Activated CD8-positive, alpha-beta memory T cell treated with anti-CD3 and anti-CD28 coated beads for 36 hours (primary cell): Measurements from ENCODE around the gene GPAM. TPM values are rescaled to one million over a fixed set of nuclear protein-coding genes. Genes with fewer than 3 reads are reported as not detected.
"Not testable (repeated sequence)": the region's sequence is repeated elsewhere in the genome, so short reads cannot be mapped to it uniquely, and the experiment has no call there.

ENCODE experiments used
- CTCF ChIA-PET: fragments of 350-600 bp; sonication (Branson Sonifier 250); formaldehyde crosslinking; loops from one replicate; lab custom pipeline; 2021; ENCODE audit warnings: antibody characterized with exemption; lab: Charles Lee
- POLR2A ChIA-PET: fragments of 350-600 bp; sonication (Branson Sonifier 250); formaldehyde crosslinking; loops from one replicate; lab custom pipeline; 2021; ENCODE audit warnings: antibody characterized with exemption; lab: Charles Lee
- total RNA-seq, 2 experiments: library from RNA; stranded (reverse); gene quantifications; one replicate each; pipeline ENCODE4 v1.2.3, GENCODE V29; 2021

The GPAM gene
- 10 to 100 TPM; 12.2 to 13.5 TPM for total RNA-seq

- ChIA-PET POLR2A (interaction anchor here (0.5 to 1.7 kb wide), 3 partner anchors 10 to 1973 kb away, joined by 3 to 7 read pairs (median 6); partner anchors contain the start of gene VTI1A), CTCF (interaction anchor here (1.2 to 1.3 kb wide), 2 partner anchors 46 to 251 kb away, joined by 3 to 4 read pairs; no protein-coding TSS in a partner anchor)
Observed at GRCh38 chr10:112183329-112184051, at the start of gene GPAM. TSS of gene GPAM (minus strand) at chr10:112183765. CDS start at chr10:112181784, 1,981 bp downstream.

- ChIA-PET POLR2A (no interaction called here), CTCF (no interaction called here)
Observed at GRCh38 chr10:112232670-112233069, 49.1 kb upstream of the GPAM start.

- POLR2A ChIA-PET: no interaction called here
- CTCF ChIA-PET: no interaction called here
Observed at GRCh38 chr10:112231602-112232400, 48.2 kb upstream of the GPAM start.

DNA sequence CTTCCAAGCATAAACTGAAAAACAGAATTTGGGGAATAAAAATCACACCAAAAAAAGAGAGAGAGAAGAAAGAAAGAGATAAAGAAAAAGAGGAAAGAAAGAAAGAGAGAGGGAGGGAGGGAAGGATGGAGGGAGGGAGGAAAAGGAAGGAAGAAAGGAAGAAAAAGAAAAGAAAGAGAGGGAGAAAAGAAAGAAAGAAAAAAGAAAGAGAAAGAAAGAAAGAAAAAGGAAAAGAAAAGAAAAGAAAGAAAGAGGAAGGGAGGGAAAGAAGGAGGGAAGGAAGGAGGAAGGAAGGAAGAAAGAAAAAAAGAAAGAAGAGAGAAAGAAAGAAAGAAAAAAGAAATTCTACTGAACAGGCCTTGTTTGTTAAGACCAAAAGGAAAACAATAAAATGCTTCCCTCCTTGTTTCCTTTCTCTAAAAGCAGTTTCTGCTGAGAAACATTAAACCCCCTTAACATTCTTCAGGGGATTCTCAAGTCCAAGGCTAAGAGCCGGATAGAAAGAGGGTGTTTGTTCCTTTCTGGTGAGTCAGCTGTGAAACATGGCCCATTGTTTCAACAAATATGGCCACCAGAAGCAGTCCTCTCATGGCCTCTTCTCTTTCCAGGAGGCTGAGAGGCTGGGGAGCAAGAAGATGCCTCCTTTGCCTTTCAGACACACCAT lies 46.9 kb upstream of the GPAM start:
- POLR2A ChIA-PET: no interaction called here
- CTCF ChIA-PET: no interaction called here

- POLR2A ChIA-PET: no interaction called here
- CTCF ChIA-PET: no interaction called here
Observed at GRCh38 chr10:112229901-112230300, 46.3 kb upstream of the GPAM start.

GRCh38 chr10:112229096-112229495 lies 45.5 kb upstream of the GPAM start:
- ChIA-PET CTCF (no interaction called here), POLR2A (no interaction called here)

DNA sequence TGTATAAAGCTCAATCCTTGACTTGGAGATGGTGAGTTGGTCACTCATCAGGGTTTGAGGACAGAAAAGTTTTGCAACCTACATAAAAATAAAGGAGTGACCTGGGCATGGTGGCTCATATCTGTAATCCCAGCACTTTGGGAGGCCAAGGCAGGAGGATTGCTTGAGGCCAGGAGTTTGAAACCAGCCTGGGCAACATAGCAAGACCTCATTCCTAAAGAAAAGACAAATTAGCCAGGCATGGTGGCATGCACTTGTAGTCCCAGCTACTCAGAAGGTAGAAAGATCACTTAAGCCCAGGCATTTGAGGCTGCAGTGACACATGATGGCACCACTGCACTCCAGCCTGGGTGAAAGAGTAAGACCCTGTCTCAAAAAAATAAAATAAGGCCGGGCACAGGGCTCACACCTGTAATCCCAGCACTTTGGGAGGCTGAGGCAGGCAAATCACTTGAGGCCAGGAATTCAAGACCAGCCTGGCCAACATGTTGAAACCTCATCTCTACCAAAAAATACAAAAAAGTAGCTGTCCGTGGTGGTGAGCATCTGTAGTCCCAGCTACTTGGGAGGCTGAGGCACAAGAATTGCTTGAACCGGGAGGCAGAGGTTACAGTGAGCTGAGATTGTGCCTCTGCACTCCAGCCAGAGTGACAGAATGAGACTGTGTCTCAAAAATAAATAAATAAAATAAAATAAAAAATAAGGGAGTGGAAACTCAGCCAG lies 45.0 kb upstream of the GPAM start:
- POLR2A ChIA-PET, CTCF ChIA-PET: not testable (repeated sequence)

- ChIA-PET CTCF (no interaction called here), POLR2A (no interaction called here)
Observed at GRCh38 chr10:112227331-112227987, 43.9 kb upstream of the GPAM start.

- CTCF ChIA-PET: no interaction called here
- POLR2A ChIA-PET: no interaction called here
Observed at GRCh38 chr10:112226439-112227248, 43.1 kb upstream of the GPAM start.

GRCh38 chr10:112225771-112226438 lies 42.3 kb upstream of the GPAM start:
- POLR2A ChIA-PET: no interaction called here
- CTCF ChIA-PET: no interaction called here

DNA sequence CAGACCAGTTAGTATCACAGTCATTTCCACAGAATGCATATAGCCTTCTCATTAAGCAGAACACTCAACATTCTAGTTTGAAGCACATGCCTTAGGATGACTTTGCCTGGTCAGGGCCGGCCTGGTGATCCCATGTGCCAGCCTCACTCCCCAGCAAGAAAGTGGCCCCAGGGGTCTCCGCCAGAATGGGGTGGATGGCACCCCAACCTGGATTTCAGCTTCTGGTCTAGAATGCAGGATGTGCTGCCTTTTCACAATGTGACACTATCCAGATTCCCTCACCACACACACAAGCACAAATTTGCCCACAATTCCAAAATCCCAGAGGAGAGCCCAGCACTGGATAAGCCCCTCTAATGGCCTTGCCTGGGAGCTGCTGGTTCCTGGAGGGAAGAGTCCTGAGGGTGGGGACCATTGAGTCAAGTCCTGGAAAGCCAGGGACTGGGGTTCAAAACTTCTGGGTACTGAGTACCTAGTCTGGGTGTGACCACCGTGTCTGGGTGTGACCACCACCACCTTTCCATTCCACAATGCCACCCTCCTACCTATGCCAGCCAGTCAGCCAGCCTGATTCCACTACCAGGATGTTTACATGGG lies 41.5 kb upstream of the GPAM start:
- POLR2A ChIA-PET: no interaction called here
- CTCF ChIA-PET: no interaction called here

DNA sequence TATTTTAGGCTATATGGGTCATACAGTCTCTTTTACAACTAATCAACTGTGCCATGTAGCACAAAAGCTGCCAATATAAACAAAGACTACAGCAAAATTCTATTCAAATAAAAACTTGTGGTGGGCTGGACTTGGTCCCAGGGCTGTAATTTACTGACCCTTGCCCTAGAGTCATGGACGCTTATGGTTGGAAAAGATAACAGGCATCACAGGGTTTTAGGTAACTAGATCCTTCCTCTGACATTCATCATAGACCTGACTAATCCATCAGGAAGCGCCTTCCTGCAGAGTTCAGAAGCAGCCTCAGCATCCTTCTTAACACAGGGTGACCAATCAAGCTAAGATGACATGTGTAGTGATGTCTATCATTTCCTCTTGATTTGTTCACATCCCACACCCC lies 40.2 kb upstream of the GPAM start:
- ChIA-PET POLR2A (no interaction called here), CTCF (no interaction called here)

GRCh38 chr10:112222799-112223198 lies 39.2 kb upstream of the GPAM start:
- CTCF ChIA-PET: no interaction called here
- POLR2A ChIA-PET: no interaction called here

DNA sequence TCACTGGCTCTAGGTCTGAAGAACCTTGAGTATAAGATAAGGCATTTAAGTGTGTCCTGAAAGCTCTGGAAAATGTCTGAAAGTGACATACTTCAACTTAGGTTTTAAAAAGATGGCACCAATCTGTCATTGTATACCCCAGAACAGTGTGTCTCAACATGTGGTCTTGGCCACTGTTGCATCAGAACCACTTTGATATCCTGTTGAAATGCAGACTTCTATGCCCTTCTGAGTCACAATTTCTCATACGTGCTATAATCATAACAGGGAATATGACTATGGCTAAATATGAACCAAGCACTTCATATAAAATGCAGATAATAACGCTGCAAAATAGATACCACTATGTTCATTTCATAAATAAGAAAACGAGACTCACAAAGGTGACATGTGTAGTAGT lies 38.0 kb upstream of the GPAM start:
- ChIA-PET CTCF (no interaction called here), POLR2A (no interaction called here)

DNA sequence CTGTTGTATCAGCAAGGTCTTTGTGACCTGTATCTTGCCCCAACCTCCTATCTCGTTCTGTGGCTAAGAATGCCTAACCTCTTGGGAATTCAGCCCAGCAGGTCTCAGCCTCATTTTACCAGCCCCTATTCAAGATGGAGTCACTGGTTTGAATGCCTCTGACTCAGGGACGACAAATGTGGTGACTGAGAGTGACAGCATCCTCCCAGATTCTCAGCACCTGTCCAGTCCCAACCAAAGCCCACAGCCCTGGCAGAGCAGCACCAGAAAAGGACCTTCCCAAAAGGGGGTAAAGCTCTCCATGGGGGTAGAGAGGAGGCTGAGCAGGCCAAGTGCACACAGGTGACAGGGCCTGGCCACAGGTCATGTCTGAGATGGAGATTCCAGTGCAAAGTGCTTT lies 35.4 kb upstream of the GPAM start:
- ChIA-PET POLR2A (no interaction called here), CTCF (no interaction called here)

- POLR2A ChIA-PET: no interaction called here
- CTCF ChIA-PET: no interaction called here
Observed at GRCh38 chr10:112218036-112218390, 34.4 kb upstream of the GPAM start.

- POLR2A ChIA-PET: no interaction called here
- CTCF ChIA-PET: no interaction called here
Observed at GRCh38 chr10:112217386-112218035, 33.9 kb upstream of the GPAM start.
